Gastrocnemius medialis (tissue), 4 donors: ENCODE results near the gene COL1A1.

Experiments used
- CTCF ChIP-seq, 5 experiments: fragments of 450-650 bp in 3 of 5; fragments of 200-600 bp in 2 of 5; sonication (generic) in 2 of 5; IDR thresholded peaks in 4 of 5; conservative IDR thresholded peaks in 1 of 5; 1 replicate in 4 of 5; 2 replicates in 1 of 5; pipeline ENCODE4 v1.5.1; 2016 to 2019; ENCODE audit warnings: antibody characterized with exemption in 5 of 5, mild to moderate bottlenecking in 3 of 5, moderate library complexity in 3 of 5
- POLR2A ChIP-seq, 2 donors: fragments of 450-650 bp; IDR thresholded peaks; one replicate each; pipeline ENCODE4 v1.6.1; 2017; ENCODE audit warnings: antibody characterized with exemption in 2 of 2, mild to moderate bottlenecking in 2 of 2, moderate library complexity in 2 of 2

- TF ChIP-seq CTCF (IDR thresholded peaks at IDR 0.05 in 4 of 5, conservative IDR thresholded peaks at IDR 0.05 in 1 of 5), result no peak
- TF ChIP-seq POLR2A (IDR thresholded peaks at IDR 0.05), result no peak
These were observed 59.7 kb downstream of the COL1A1 start for GRCh38 chr17:50141745-50142110.
